AG04449 (cell line): Measurements from ENCODE around the gene PRAMEF9.
"Not testable (repeated sequence)": the region's sequence is repeated elsewhere in the genome, so short reads cannot be mapped to it uniquely, and the experiment has no call there.

Experiments
- CTCF ChIA-PET: fragments of 350-600 bp; formaldehyde crosslinking; extraction: SDS; loops from one replicate; lab custom pipeline; 2021; ENCODE audit warnings: antibody characterized with exemption; lab: Yijun Ruan, JAX
- POLR2A ChIA-PET: fragments of 400-600, 350-600 bp; formaldehyde crosslinking; extraction: SDS; loops from one replicate; lab custom pipeline; 2020; ENCODE audit warnings: antibody characterized with exemption, inconsistent platforms; lab: Yijun Ruan, JAX
- DNase-seq: peaks from one replicate; pipeline ENCODE4 v3.0.0-alpha.2; 2010; ENCODE audit warnings: low read depth, low spot score
- H3K4me3 ChIP-seq: 2 replicates; pipeline ENCODE4 v1.5.1; 2011; ENCODE audit warnings: low read depth, mild to moderate bottlenecking, control low read depth, low read length
- TF ChIP-seq, protein P1 (sequence below): IDR thresholded peaks from one replicate; pipeline ENCODE4 v1.5.1; 2011; ENCODE audit warnings: mild to moderate bottlenecking, moderate library complexity, low read length, control low read depth, inconsistent platforms; ENCODE audit not compliant: insufficient read depth; ENCODE audit errors: missing control alignments

The PRAMEF9 gene

DNA sequence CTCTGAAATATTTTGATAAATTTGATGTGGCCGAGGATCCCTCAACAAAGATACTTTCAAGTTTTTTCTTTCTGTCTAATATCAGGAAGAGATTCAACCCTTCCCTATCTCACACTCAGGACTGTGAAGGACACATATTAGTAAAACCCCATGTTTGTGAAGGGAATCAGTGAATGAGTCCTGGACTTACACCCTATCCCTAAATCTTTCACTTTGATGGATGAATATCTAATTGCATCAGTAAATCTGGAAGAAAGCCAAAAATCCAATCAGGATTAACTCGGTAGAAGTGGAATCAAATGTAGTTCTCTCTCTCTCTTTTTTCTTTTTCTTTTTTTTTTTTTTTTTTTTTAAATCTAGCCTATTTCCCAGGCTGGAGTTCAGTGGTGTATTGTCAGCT lies at the start of gene PRAMEF9:
PRAMEF9 (plus strand) TSS at position 301 of the 400 bp plus-strand sequence. CDS start 3,433 bp downstream, outside the sequence.
- CTCF ChIA-PET, H3K4me3 ChIP-seq, DNase-seq, POLR2A ChIA-PET: not testable (repeated sequence)

DNA sequence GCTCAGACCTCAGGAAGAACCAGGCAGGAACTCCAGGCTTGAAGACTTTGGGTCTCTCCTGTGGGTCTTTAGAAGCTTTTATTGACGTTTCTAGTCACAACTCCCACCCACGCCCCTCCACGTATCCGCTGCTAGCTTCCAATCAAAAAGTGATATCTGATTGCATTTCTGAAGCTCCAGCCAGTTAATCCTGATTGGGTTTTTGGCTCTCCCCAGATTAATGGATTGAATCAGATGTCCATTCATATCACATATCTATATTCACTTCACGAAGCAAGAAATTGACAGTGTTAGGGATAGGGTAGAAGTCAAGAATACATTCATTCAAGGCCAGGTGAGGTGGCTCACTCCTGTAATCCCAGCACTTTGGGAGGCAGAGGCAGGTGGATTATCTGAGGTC lies 15.7 kb upstream of the PRAMEF9 start, which contains the start of gene PRAMEF26:
PRAMEF26 (minus strand) TSS at position 101 of the 400 bp plus-strand sequence. CDS start 2,914 bp downstream, outside the sequence.
- CTCF ChIA-PET, DNase-seq, POLR2A ChIA-PET, H3K4me3 ChIP-seq: not testable (repeated sequence)

DNA sequence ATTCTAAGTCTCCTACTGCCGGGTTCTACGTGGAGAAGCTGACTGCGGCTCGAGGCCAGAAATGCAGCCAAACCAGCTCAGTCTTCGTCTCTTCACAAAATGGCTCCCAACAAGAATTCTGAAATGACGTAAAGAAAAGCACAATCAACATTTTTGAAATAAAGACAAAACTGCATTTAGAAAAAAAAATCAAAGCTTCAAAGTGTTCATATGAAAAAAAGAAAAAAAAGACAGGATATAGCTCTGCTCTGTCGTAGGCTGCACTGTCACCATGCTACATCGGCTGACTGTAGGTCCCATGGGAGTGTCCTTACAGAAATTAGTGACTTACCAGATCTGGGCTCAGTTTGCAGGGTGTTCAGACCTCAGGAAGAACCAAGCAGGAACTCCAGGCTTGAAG lies 6.1 kb upstream of the PRAMEF9 start, which contains the start of gene HNRNPCL4:
HNRNPCL4 (minus strand) TSS at position 101 of the 400 bp plus-strand sequence. CDS start 164 bp downstream, outside the sequence.
- POLR2A ChIA-PET, H3K4me3 ChIP-seq, DNase-seq, CTCF ChIA-PET: not testable (repeated sequence)

DNA sequence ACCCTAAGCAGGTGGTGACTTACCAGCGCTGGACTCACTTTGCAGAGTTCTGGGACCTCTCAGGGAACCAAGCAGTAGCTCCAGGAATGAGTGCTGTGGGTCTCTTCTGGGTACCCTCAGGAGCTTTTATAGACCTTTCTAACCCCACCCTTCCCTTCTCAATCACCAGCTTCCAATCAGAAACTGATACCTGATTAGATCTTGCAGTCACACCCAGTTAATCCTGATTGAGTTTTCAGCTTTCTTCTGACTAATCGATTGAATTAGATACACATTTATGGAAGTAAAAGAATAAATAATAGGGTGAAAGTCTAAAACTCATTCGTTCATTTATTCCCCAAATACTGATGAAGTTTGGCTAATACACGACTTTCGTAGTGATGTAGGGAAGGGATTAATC lies 29.7 kb downstream of the PRAMEF9 start, which contains the start of gene PRAMEF13:
PRAMEF13 (minus strand) TSS at position 101 of the 400 bp plus-strand sequence. CDS start 1,820 bp downstream, outside the sequence.
- CTCF ChIA-PET, POLR2A ChIA-PET, DNase-seq, H3K4me3 ChIP-seq: not testable (repeated sequence)

DNA sequence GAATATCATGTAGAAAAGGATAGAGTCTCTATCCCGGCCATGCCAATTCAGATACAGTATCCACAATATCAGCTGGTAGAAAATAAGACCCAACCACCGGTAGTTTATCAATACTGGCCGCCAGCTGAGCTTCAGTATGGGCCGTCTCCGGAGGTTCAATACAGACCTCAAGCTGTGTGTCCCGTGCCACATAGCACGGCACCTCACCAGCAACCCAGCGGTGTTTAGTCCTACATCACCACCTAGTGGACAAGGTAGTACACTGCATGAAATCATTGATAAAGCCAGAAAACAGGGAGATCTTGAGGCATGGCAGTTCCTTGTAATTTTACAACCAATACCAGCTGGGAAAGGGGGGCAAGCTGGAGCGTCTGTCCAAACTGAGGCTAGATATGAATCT lies 37.1 kb downstream of the PRAMEF9 start:
- DNase-seq, POLR2A ChIA-PET, CTCF ChIA-PET, H3K4me3 ChIP-seq: not testable (repeated sequence)

DNA sequence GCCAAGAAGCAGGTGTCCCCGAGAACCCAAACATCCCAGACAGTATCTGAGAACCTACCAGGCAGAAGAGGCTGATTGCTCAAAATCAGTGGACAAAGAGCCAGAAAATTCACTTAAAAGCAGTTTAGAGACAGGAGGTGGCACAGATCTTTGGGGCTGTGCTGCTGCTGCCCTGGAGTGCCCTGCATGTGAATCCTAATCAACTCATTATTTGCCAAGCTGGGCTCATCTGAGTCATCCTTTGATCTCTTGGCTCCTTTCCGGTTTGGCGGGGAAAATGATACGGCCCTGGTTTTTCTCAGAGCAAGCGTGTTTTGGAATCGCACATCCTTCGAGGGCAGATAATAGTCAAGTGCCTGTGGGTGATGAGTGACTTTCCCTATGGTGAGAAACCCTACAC lies 45.0 kb downstream of the PRAMEF9 start:
- CTCF ChIA-PET, POLR2A ChIA-PET, DNase-seq, H3K4me3 ChIP-seq: not testable (repeated sequence)

DNA sequence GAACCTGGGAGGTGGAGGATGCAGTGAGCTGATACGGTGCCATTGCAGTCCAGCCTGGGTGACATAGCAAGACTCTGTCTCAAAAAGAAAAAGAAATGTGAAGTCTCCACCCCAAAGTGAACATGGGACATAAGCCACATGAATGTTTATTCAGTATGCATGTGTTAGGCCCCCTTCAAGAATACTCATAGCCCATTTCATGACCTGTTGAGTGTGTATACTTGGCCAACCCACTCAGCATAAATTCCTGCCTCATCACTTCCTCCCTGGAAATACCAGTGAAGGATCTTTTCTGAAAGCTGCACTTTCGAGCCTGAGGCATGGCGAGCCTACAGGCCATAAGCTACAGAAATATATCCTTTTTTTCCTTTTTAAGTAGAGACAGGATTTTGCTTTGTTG lies 47.6 kb downstream of the PRAMEF9 start:
- POLR2A ChIA-PET, CTCF ChIA-PET, DNase-seq, H3K4me3 ChIP-seq: not testable (repeated sequence)

DNA sequence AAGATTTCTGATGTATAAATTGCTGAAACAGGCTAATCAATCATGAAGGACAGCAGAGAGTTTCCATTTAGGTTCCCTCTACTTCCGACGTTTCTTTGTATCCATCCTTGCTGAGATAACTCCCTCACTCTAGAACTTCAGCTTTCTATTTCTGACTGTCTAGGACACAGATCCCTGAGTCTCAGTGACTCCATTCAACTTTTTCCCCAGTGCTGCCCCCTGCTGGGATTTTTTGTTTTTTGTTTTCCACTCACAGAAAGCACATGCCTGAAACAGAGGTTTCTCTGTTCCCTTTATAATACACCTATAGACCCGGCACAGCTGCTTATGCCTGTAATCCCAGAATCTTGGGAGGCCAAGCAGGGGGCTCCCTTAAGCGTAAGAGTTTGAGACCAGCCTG lies 51.1 kb downstream of the PRAMEF9 start:
- CTCF ChIA-PET, POLR2A ChIA-PET, DNase-seq, H3K4me3 ChIP-seq: not testable (repeated sequence)

DNA sequence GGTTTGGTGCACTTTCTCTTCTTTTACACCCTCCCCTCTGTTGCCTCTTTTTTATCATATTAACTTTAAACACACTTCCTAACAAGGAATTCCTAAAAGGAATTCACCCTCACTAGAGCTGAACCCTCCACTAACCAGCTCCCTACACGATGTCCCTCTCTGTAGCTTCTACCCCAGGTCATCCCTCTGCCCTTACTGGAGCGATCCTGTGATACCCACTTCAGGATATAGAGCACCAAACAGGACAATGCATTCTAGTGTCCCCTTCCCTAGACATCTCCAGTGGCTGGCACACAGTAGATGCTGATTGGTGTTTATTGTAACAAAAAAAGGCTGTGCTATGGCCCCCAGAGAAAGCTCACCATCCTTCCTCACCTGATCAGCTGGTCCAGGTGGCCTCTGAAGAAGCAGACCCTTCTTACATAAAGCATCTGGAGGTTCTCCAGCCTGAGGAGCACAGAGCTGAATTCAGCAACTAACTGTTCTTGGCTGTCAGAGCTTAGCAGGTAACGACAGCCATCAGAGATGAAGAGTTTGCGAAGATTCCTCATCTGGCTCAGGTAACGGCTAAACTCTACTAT lies 52.9 kb downstream of the PRAMEF9 start:
- DNase-seq: no peak
- H3K4me3 ChIP-seq: no peak overlapping the region
- CTCF ChIA-PET: no interaction called here
- POLR2A ChIA-PET: no interaction called here
- TF ChIP-seq, protein P1, sequence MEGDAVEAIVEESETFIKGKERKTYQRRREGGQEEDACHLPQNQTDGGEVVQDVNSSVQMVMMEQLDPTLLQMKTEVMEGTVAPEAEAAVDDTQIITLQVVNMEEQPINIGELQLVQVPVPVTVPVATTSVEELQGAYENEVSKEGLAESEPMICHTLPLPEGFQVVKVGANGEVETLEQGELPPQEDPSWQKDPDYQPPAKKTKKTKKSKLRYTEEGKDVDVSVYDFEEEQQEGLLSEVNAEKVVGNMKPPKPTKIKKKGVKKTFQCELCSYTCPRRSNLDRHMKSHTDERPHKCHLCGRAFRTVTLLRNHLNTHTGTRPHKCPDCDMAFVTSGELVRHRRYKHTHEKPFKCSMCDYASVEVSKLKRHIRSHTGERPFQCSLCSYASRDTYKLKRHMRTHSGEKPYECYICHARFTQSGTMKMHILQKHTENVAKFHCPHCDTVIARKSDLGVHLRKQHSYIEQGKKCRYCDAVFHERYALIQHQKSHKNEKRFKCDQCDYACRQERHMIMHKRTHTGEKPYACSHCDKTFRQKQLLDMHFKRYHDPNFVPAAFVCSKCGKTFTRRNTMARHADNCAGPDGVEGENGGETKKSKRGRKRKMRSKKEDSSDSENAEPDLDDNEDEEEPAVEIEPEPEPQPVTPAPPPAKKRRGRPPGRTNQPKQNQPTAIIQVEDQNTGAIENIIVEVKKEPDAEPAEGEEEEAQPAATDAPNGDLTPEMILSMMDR: no peak

DNA sequence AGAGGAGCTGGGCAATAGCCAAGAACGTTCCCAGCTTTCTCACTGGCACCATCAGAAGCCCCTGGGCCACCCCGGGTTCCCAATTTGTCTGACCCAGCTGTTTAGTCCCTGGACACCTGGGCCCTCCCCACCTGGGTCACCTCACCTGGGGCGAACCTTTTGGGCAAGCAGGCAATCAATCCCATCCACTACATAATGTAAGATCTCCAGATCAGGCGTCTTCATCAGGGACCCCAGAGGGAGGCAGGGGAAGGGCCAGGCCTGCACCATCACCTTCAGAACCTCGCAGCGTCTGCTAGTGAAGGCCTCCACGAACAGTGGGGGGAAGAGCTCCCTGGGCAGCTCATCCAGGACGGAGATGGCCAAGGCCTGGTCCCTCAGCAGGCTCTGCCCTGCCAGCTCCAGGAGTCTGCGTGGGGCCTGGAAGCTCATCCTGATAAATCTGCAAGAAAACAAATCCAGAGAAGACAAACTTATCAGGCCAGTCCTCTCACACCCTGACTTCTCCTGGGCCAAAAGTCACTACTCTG lies 54.1 kb downstream of the PRAMEF9 start, which contains the start of gene PRAMEF18:
PRAMEF18 (minus strand) TSS at position 480 of the 530 bp plus-strand sequence; CDS start at position 432, 48 bp downstream.
- POLR2A ChIA-PET, CTCF ChIA-PET, DNase-seq, H3K4me3 ChIP-seq: not testable (repeated sequence)

DNA sequence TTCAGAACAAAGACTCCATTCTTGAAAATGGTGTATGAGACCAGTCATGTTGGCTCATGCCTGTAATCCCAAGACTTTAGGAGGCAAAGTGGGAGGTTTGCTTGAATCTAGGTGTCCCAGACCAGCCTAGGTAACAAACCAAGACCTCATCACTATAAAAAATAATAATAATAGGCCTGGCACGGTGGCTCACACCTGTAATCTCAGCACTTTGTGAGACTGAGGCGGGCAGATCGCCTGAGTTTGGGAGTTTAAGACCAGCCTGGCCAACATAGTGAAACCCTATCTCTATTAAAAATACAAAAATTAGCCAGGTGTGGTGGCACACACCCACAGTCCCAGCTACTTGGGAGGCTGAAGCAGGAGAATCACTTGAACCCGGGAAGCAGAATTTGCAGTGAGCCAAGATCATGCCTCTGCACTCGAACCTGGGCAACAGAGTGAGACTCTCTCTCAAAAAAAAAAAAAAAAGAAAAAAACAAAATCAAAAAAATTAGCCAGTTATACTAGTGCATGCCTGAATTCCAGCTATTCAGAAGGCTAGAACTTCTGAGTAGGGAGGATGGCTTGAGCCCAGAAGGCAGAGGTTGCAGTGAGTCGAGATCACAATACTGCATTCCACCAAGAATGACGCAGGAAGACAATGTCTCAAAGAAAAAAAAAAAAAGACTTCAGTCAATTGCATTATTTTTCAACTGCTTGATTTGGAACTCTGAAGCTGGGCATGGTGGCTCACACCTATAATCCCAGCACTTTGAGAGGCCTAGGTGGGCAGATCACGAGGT lies 55.8 kb downstream of the PRAMEF9 start:
- POLR2A ChIA-PET: interaction anchor here (0.6 kb wide), 1 partner anchor 145 kb away, joined by 3 read pairs; no protein-coding TSS in a partner anchor
- CTCF ChIA-PET, DNase-seq, H3K4me3 ChIP-seq: not testable (repeated sequence)
